22Rv1 (cell line): Measurements from ENCODE around the gene NFU1.

ENCODE experiments used
- ZFX ChIP-seq: fragments of 450-650 bp; IDR thresholded peaks from 2 replicates; pipeline ENCODE4 v1.6.1; 2017; ENCODE audit warnings: antibody characterized with exemption, borderline replicate concordance
- TF ChIP-seq, protein P1 (sequence below): fragments of 450-650 bp; IDR thresholded peaks from 2 replicates; pipeline ENCODE4 v1.5.1; 2017; ENCODE audit warnings: mild to moderate bottlenecking

GRCh38 chr2:69450735-69451416 lies 13.6 kb upstream of the NFU1 start:
- TF ChIP-seq, protein P1, sequence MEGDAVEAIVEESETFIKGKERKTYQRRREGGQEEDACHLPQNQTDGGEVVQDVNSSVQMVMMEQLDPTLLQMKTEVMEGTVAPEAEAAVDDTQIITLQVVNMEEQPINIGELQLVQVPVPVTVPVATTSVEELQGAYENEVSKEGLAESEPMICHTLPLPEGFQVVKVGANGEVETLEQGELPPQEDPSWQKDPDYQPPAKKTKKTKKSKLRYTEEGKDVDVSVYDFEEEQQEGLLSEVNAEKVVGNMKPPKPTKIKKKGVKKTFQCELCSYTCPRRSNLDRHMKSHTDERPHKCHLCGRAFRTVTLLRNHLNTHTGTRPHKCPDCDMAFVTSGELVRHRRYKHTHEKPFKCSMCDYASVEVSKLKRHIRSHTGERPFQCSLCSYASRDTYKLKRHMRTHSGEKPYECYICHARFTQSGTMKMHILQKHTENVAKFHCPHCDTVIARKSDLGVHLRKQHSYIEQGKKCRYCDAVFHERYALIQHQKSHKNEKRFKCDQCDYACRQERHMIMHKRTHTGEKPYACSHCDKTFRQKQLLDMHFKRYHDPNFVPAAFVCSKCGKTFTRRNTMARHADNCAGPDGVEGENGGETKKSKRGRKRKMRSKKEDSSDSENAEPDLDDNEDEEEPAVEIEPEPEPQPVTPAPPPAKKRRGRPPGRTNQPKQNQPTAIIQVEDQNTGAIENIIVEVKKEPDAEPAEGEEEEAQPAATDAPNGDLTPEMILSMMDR = no peak
- no peak for TF ChIP-seq ZFX
